GM19025 (cell line): ENCODE data around the gene LSAMP.
"Not testable (repeated sequence)": the region's sequence is repeated elsewhere in the genome, so short reads cannot be mapped to it uniquely, and the experiment has no call there.

Experiments used
- ATAC-seq: cut with Tn5 transposase; IDR thresholded peaks from one replicate; pipeline ENCODE4 v1.9.1; 2021; ENCODE audit warnings: mild to moderate bottlenecking, low read depth, moderate library complexity; ENCODE audit not compliant: unreplicated experiment

LSAMP gene

DNA sequence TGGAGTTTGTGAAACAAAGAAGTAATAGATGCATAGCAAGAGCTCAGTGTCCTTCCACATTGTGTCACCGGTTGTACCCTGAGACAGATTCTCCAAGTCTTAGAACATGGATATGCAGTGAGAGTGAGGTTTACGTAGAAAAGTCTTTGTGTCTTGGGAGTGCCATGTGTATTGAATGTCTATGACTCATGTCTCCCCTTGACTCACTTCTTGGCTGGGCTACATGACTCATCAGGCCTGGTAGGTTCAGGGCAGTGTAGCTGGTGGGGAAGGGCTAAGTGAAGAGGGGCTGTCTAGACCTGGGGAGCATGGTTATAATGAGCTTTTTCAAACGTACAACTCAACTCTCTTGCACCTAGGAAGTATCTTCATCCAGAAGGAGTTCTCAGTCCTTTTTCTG lies 654.5 kb downstream of the LSAMP start:
- ATAC-seq: peak; percentile 34

GRCh38 chr3:115789481-115789880 lies 655.8 kb downstream of the LSAMP start:
- ATAC-seq: no peak

- ATAC-seq: no peak
Measured at GRCh38 chr3:115788921-115789470, 656.3 kb downstream of the LSAMP start.

GRCh38 chr3:115787818-115788217 lies 657.5 kb downstream of the LSAMP start:
- ATAC-seq: no peak

- no peak for ATAC-seq
Measured at GRCh38 chr3:115785782-115786181, 659.5 kb downstream of the LSAMP start.

DNA sequence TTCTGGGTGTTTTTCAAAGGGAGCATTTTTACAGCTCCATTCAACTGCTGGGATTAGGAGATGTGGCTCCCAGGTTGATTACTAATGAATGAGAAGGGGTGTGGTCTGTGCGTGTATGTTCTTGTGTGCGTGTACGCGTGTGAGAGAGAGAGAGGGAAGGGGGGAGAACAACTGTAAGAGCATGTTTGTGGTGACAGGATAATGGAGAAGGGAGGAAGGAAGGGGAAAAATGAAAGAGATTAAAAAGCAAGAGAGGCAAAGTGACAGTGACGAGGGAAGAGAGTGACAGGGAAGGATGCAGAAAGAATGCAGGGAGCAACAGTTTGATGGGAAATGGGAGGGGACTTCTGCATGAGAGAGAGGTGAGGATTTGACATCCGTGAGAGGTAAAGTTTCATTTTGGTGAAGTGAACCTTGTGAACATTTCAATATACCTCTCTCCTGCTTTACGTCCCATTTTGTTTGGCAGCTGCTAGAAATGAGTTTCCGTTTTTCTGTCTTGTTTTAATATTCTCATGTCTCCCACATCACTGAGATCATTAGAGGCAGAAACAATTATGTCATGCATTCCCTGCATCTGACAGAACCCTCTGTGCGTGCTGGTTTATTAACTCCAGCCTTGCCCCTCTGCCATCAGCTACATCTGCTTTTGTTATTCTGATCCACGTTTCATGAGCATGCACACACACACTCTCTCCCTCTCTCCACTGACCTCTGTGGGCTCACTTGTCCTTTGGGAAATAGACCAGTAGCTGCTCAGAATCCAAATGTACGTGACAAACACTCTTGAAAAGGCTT lies 660.3 kb downstream of the LSAMP start:
- ATAC-seq: no peak

DNA sequence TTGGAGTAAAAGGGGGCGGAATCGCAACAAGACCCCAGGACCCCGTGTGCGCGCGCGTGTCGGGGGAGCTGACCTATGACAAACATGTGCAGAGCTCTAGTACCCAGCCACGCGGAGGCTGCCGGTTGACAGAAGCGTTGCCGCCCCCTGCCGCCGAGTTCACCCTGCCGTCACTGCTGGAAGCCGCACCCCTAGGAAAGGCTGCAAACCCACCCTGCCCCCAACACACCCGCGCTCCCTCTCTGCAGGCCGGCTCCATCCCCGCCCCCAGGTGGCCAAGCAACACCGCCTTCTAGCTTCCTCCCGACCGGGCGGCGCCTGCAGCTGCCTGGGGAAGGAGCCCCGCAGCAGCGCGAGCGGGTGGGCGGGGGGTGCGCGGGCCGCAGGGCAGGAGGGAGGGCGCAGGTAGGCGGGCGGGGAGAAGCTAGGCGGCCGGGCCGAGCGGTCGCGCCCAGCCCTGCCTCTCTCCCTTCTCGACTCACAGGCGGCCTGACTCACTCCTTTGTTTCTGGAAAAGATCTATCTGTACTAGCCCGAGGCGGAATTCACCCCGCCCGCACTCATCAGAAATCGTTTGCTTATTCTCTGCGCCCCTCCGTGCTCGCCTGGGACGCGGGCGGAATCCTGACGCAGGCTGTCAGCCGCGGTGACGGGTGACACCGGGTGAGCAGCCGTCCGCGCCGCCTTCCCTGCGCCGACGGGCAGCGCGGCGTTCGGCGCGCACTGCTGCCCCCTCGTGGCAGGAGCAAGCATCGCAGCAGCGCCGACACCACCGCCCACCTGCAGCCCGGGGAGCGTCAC lies 661.1 kb downstream of the LSAMP start:
- ATAC-seq: peak; percentile 80

- ATAC-seq: not testable (repeated sequence)
Measured at GRCh38 chr3:115783426-115783825, 661.9 kb downstream of the LSAMP start.

GRCh38 chr3:115779011-115779410 lies 666.3 kb downstream of the LSAMP start:
- ATAC-seq: no peak

GRCh38 chr3:115772951-115773350 lies 672.3 kb downstream of the LSAMP start:
- ATAC-seq: no peak

- ATAC-seq: no peak
Measured at GRCh38 chr3:115768661-115769060, 676.6 kb downstream of the LSAMP start.

GRCh38 chr3:115766587-115767482 lies 678.5 kb downstream of the LSAMP start:
- no peak for ATAC-seq

- no peak for ATAC-seq
Measured at GRCh38 chr3:115761927-115762305, 683.4 kb downstream of the LSAMP start.

DNA sequence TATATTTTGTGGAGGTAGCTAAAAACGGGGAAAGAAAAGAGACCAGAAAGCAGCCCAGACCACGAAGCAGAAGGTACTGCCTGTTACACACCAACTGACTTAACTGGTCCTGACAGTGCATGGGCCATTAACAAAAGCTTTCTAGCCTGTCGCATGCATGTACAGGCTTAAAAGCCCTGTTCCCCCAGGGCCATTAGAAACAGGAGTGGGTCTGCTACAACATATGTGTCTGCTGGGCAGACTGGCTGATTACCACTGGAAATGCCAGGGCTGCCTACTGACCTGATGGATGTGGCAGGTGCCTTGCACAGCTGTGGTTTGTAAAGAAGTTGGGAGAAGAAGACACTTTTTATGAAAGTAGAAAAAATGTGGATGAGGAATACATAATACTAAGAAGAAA lies 684.6 kb downstream of the LSAMP start:
- ATAC-seq: no peak

- no peak for ATAC-seq
Measured at GRCh38 chr3:115758076-115758763, 687.1 kb downstream of the LSAMP start.

- not testable (repeated sequence) for ATAC-seq
Measured at GRCh38 chr3:115752978-115753377, 692.3 kb downstream of the LSAMP start.
